GM15510 (cell line): ENCODE results near the gene YY1.

Experiments
- POLR2A ChIP-seq: IDR thresholded peaks from 3 replicates; pipeline ENCODE4 v1.6.1; 2011; ENCODE audit warnings: borderline replicate concordance; ENCODE audit not compliant: insufficient read length; ENCODE audit errors: extremely low read depth

Gene YY1

DNA sequence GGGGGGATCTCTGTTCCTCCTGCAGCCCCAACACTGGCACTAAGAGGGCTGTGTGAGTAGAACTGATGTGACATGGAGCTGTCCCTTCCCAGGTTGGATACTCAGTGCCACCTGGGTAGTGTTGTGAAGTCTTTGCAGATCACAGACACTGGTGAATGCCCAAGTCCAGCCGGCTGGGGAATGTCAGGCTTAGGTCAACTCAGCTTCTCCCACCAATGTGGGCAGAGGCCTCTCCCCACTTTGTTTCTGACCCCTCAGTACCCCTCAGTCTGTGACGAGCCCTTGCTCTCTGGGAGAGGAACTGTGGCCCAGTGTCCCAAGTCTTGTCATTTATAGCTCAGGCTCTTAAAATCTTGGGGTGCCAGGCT, 56.0 kb downstream of the YY1 start:
- TF ChIP-seq POLR2A: no peak

DNA sequence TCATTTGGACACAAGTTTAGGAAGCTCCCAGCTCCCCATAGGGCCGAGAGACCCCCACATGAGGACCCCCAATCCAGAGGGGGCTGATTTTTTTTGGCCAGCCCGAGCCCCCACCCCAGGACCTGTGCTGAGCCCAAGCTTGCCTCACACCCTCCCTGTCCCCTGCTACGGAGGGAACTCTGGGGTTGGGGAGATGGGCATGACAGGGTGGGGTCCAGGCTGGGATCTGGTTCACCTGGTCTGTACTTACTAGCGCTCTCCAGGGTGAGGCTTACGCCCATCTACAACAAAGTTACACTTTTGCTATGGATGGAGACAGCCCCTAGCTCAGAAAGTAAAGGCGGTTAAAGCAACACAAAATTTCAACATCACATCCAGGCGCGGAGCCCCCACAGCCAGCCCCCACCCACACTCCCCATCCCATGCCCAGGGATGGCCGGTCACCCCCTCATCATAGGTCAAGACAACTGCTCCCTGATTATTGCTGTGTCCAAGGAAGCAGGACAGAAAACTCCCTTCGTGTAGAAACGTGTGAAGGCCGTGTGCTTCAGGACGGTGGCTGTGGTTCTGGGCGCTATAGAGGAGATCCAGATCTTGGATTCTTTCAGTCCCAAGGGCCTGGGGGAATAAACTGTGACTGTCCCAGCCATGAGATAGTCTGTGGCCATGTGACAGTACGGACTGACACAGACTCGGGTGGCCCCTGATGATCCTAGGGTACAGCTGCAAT, 56.6 kb downstream of the YY1 start:
- no peak for TF ChIP-seq POLR2A

DNA sequence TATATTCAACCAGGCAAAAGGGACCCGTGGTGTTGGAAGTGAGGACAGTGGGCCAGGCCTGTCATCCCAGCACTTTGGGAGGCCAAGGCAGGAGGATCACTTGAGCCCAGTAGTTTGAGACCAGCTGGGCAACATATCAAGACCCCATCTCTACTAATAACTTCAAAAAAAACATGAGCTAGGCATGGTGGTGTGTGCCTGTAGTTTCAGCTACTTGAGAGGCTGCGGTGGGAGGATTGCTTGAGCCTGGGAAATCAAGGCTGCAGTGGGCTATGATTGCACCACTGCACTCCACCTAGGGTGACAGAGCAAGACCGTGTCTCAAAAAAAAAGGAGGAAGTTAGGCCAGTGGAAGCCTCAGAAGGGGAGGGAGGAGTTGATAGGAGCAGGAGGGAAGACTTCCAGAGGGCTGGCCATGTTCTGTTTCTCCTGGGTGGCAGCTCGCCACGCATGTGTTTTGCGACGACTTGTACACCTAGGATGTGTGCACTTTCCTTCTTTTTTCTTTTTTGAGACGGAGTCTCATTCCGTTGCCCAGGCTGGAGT, 57.2 kb downstream of the YY1 start:
- no peak for TF ChIP-seq POLR2A

DNA sequence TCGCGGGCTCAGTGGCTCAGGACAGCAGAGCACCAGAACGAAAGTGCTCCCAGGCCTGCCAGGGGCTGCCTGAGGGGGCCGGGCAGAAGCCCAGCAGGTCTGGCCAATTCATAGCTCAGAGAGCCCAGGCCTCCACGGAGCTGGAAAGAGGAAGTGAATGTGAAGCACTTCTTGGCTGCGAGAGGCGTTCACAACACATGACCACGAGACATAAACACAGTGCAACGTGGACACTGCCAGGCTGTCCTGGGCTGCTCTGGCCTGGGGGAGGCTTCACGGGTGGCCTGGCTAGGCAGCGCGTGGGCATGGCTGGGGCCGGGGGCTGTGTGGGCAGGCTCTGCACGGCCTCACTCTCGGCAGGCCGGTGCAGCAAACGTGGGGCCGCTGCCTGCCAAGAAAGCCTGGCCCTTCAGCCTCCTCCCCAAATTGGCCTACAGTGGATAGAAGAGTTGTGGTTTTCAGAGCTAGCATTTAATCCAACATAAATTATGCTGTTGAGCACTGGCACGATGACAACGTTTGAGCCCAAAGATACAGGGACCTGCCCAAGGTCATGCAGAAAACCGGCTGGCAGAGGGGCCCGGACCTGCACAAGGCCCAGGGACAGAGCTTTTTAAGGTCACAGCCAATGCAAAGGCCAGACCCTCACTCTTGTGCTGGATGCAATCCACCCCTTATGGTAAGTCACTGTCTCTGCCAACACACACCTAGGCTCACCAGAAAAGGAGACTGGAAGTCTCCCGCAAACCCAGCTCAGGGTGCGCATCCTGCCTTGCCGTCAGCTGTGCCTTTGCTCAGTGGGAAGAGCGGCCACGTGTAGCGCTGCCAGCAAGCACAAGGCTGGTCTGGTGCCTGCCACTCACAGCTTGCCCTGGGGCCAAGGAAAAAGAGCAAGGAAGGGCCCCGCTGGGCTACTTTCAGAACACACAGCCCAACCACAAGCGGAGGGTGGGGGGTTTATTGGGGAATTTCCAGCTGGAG, 58.7 kb downstream of the YY1 start:
- no peak for TF ChIP-seq POLR2A

DNA sequence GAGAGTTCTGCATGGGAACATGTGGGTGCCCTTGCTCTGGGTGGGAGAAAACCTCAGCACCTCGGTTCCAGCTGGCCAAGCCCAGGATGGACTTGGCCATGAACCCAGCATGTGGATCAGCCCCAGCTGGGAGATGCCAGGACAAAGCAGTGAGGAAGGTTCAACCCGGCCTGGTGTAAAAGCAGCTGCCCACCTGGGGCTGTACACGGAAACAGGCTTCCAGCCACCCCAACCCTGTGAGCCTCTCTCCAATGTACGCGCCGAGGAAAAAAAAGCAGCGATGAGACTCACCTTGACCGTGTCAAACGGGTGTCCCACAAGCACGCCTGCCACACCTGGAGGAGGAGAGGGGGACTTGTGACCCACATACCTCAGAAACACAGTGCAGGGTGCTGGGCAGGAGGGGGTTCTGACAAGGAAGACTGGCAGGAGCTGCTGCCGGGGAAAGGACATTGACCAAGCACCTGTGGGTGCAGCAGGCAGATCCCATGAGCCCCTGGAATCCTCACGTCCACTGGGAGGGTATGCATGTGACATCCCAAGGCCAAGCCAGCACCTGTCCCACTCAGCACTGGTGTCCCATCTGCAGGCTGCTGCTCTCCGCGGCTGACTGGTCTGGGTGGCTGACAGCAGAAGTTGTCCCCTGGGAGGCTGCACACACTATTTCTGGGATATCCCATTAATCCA, 59.8 kb downstream of the YY1 start:
- TF ChIP-seq POLR2A: no peak

DNA sequence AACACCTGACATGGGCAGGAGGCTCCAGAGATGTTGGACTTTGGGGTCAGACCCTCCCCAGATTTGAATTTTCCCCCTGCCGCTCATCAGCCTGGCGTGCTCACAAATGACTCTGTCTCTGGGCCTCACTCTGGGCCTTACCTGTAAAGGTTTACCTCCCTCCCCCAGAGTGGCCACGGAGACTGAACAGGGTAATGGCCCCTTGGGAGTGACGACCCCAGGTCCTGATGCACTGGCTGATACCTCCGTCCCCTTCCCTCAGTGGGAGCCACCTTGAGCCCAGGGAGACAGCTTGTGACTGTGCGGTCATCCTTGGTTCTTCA, 60.3 kb downstream of the YY1 start:
- TF ChIP-seq POLR2A: no peak

DNA sequence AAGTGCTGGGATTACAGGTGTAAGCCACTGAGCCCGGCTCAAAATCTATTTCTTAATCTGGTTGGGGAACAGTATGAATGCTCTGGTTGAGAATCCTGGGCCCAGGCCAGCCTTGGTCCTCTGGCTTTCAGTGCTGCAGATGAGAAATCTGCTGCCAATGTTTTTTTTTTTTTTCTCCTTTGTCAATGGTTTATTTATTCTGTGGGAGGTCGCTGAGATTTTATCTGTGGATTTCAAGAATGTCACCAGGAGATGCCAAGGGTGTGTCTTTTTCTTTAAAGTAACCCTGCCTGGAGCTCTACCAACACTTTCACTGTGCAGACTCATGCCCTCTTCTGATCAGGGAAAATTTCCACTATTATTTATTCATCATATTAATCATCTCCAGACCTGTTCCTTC, 63.7 kb downstream of the YY1 start:
- no peak for TF ChIP-seq POLR2A

DNA sequence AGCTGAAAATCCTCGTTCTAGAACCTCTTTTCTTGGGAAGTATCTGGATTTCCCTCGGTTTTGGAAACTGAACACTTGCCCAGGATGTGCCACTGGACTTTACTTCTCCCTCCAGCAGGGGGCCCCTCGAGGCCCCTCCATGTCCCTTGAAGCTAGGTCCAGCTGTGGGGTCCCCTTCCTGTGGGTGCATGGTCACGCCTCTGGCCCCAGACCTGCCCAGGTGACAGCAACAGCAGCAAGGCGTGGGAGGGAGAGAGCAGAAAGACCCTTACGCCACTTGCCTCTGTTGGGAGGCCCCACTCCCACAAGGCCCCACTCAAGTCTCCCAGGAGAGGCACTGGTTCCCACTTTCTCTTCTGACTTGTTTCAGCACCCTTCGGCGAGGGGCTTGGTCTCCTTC, 64.2 kb downstream of the YY1 start:
- no peak for TF ChIP-seq POLR2A

DNA sequence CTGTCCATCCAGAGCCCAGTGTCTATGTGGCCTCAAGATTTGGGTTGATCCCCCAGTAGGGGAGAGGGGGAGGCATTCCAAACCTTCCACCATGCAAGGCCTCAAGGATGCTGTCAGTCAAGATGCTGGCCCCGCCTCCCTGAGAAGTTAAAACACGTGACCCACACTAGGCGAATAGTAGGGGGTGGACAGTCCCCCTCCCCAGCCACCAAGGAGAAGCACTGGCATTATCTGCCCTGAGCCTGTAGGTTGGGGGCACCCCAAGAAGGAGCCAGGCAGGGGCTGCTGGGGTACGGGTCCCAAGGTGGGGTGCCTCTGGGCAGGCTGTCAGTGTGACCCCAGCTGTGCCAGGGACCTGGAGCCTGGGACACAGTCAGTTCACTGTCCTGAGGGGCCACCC, 65.0 kb downstream of the YY1 start:
- no peak for TF ChIP-seq POLR2A

DNA sequence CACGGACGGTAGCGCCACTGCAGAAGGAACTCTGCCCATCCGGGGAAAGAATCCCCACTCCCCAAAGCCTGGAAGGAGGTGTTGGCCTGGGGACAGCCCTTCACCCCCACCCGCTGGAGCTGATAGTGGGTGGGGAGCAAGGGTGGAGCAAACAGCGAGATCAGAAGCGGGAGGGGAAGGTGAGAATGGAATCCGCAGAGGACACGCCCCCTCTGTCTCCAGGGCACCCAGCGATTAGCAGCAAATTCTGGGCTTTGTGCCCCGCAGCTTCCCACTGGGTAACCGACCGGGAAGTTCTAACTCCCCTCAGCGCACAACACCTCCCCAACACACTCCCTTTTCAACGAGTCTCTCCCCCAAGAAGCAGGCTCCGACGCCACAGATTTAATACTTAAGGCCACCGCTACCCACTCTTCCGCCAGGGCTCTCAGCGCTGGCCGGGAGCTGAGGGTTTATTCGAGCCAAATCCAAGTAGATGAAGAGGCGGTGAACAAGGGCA, 65.9 kb downstream of the YY1 start:
- no peak for TF ChIP-seq POLR2A

DNA sequence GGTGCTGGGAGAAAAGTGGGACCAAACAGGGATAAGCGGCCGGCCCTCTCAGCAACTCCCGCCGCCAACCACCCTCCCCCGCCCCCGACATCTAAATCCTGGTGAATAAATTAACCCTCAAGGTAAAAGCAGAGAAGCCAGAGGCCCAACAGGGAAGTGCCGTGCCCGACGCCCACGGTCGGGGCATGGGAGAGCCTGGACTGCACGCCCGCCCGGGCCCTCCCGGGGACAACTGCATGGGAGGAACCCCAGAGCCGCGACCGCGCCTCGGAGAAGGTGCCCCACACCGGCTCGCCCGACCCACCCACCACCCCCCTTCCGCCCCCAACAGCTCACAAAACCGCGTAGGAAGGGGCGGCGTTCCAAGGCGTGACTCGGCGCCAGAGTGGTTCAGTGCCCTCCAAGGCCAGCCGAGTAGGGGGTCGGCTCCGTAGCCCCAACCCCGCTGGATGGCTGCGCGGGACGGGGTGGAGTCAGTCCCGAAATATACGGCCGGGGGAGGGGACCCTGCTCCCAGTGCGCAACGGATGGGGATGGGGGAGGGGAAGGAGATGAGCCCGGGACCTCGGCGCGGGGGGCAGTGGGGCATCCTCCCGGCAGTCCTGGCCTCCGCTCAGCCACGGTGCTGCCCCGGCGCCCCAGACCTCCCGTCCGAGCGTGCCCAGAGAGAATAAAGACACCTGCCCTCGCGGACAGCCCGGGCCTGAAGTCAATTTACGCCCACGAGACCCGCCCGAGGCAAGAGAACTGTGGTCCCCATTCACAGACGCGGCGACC, 66.6 kb downstream of the YY1 start:
- TF ChIP-seq POLR2A: no peak

DNA sequence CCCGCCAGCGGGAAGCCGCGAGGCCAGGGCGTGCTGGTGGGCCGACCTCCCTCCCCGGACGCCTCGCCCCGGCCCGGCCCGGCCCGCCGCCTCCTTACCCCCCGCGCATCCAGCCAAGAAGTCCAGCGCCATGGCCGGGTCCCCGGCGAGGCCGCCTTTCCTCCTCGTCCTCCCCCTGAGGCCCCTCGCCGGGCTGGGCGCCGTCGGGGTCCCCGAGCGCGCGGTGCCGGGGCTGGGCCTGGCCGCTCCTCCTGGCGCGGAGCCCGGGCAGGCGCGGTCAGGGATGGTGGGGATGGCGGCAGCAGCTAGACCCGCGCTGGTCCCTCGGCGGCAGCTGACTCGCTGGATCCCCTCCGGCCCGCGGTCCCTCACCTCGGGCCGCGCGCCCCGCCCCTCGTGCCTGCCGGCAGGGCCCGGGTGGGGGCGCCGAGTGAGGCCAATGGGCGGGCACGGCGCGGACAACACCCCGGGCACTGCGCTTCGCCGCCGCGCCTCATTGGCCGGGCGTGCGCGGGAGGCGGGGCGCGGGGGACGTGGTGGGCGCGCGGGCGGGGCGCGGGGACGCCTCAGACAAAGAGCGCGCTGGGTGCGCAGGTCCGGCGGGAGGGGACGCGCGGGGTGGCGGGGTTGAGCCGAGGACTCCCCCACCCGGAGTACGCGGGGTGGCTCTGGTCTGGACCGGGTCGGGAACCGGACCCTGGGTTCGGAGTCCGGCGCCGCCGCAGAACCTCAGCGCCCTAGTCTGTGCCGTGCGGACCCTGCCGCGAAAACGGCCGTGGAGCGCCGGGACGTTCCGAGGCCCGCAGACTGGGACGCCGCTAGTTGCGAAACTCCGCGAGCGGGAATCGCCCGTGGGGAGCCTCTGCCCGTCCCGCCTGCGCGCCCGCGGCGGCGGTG, 67.4 kb downstream of the YY1 start, which contains the start of gene SLC25A29:
SLC25A29 (minus strand) TSS at position 344 of the 897 bp plus-strand sequence; CDS start at position 132, 212 bp downstream.
- peak; percentile 42 for TF ChIP-seq POLR2A

DNA sequence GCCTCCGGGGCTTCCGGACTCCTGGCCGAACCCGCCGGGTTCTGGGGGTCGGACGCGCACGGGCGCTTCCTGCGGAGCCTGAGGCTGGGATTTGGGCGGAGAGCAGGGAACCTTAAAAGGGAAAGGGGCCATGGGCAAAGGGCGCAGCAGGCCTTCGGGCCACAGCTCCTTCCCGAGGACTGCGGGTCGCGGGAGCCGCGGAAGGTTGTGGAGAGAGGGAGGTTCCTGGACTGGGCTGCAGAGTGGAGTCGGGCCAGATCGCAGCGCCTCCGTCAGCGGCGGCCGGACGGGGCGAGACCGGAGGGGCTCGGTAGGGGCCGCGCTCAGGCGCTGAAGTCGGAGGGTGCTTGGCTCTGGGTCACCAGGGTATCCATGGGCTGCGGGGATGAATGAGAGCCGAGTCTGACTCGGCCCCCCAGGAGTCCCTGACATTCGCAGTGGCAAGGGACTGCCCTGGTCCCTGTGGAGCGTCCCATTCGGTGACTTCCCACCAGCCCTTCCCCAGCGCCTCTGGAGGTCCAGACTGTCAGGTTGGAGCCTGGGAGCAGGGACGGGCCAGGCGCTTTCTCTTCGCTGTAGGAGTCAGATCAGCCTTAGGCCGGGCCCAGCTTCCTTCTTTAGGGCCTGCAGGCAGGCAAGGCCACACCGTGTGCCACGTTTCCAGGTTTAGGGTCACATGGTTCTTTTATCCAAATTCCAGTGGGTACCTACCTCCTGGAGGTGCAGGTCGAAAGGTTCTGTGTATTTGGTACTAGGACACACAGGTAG, 68.2 kb downstream of the YY1 start:
- TF ChIP-seq POLR2A: no peak

DNA sequence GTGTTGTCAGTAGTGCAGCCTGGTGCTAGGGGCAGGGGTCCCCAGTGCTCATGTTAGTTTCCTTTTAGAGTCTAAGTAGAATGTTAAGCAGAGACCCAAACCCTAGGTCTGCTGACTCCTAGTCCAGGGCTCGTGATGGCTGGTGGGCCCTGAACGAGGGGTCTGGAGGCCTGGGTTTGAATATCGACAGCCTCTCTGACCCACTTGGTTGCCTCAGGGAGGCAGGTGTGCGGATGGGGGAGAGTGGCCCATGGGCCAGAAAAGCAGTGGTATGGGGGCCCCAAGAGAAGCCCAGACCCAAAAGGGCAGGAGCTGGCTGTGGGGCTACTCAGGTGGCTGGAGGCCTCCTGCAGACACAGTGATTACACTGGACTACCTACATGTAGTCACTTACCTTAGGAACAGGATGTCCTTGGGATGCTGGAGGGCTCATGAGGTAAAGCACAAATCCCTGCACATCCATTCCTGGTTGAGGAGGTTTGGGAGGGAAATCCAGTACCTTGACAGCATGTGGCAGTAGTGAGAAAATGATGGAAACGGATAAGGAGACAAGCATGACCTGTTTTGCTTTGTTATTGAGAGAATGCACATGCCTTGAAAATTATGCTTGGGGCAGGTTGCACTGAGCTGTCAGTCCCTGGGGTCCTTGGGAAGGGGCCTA, 69.0 kb downstream of the YY1 start:
- no peak for TF ChIP-seq POLR2A
